Renal pelvis (tissue), 4 donors: ENCODE results near the gene FLNB. TPM values are rescaled to one million over a fixed set of nuclear protein-coding genes. Genes with fewer than 3 reads are reported as not detected.

Experiments used
- DNase-seq: peaks from one replicate; pipeline ENCODE4 v3.0.0-alpha.2; 2013
- polyA plus RNA-seq, 3 donors: library from polyadenylated mRNA; unstranded; fragments of 120-200 nt; gene quantifications; one replicate each; pipeline ENCODE4 v1.2.1, GENCODE V29; 2013; ENCODE audit not compliant: insufficient read length in 3 of 3

Gene FLNB
- polyA plus RNA-seq, 3 donors = 174 to 181 (median 181) TPM

DNA sequence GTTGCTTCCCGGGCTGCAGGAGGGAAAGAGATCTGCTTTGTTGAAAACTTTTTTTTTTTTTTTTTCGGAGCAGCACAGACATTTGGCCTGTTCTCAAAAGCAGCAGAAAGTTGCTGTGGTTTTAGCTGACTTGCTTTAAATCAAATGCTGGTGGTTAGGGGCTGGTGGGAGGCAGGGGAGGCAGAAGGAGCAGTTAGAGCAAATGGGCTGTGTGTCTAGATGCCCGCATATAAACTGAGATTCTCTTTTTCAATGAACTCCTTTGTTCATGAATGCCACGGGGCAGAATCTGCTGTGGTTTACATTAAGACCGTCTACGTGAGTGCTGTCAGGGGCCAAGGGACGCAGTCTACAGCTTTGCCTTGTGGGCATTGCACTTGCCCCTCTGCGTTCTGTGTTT lies 95.9 kb downstream of the FLNB start:
- DNase-seq = no peak

DNA sequence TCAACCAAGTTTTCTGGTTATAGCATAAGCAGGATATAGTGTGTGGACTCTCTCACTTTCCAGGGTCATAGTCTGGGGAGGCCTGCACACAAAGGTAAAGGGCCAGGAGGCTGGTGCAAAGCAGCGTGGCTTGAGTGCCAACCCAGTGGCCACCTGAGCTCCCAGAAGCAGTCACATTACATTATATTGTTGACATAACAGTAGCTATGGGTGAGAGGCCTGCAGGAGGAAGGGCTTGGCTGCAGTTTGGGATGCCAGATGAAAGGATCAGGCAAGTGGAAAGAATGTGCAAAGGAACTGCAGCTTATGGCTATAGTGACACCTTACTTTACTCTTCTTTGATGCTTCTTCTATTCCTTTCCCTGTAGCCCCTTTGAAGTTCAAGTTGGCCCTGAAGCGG lies 96.5 kb downstream of the FLNB start:
- no peak for DNase-seq

DNA sequence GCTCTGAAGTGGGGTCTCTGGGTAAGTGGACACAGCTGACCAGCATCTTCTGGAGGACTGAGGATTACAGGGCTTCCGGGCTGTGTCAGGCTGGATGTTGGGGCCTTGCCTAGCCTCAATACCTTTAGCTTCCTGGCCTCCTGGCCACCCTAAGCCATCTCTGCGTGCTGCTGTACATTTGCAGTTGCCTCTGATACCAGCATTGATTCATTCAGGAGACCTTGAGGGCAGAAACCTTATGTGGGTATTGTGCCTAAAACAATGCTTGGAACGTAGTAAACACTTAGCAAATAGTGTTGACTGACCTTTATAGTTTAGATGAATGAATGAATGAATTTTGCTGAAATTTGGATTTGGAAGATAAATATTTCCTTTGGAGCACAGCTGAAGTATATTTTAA lies 97.0 kb downstream of the FLNB start:
- no peak for DNase-seq

DNA sequence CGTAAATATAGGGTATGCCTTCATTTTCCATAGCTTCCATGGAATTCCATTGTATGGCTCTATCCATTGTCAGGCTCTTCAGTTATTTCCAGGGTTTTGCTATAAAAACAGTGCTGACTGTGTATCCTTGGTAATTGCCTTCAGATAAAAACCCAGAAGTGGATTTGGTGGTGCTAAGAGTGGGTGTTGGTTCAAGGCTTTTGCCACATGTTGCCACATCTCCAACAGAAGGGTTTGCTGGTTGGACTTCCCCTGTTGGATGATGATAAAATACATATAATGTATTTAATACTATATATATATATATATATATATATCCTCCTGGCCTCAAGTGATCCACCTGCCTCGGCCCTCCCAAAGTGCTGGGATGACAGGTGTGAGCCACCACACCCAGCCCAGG lies 97.8 kb downstream of the FLNB start:
- no peak for DNase-seq

DNA sequence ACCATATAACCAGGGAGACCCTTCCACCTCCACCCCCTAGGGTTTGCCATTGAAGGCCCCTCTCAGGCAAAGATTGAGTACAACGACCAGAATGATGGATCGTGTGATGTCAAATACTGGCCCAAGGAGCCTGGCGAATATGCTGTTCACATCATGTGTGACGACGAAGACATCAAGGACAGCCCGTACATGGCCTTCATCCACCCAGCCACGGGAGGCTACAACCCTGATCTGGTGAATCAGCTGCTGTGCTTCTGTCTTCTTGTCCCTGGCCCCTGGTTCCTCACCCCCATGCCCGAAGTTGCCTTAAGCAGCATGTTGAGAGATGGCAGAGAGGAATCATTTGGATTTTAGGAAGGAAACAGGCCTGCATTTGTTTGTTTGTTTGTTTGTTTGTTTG lies 98.4 kb downstream of the FLNB start:
- DNase-seq = no peak

DNA sequence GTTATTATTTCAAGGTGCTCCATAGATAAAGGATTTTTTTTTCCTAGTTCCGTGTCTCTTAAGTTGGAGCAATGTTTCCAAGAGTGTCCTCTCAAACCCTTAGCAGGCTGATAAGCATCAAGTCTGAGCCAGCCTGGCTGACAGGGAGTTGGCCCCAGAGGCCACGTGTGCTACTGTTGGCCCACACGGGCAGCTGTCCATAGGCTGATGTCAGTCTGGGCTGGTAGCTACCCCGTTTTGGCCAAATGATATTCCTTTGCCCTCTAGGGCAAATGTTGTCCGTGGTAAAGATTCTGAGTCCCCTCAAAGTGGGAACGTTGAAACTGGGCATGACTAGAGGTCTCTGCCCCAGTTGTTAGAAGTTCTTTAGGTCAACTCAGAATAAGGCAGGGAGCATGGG lies 99.4 kb downstream of the FLNB start:
- no peak for DNase-seq

DNA sequence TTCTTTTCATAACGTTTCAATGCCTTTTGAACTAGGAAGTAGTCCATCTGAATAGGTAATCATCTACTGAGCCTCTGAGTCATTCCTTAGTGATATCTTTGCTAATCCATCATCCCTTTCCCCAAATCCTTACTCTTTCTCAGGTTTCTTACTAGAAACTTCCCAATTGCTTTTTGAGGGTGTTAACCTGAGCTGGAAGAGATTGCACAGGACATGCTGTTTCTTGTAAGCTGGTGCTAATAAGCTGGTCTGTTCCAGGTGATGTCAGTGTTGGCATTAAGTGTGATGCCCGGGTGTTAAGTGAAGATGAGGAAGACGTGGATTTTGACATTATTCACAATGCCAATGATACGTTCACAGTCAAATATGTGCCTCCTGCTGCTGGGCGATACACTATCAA lies 101.5 kb downstream of the FLNB start:
- no peak for DNase-seq

DNA sequence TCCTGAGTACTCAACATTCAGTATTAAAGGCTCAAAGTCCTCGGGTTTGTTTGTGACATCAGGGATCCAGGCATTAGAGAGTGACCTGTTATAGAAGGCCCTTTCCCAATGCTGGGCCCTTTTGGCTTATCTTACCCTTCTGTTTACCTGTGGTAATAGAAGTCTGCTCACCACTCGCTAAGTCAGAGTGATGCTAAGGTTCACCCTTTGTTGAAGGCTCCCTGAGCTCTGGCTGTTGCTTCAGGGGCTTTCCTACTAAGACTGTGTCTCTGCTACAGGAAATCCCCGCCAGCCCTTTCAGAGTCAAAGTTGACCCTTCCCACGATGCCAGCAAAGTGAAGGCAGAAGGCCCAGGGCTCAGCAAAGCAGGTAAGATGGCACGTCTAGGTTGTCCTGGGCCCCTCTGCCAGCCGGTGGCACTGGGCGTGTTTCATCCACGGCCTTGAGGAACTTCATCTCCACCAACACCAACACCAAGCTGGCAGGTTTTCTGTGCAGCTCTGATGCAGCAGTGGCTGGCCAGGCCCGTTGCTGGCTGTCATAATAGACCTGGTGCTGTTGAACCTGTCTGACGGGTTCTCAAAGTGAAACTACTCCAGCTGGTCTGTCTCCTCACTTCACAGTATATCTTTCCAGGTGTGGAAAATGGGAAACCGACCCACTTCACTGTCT lies 103.4 kb downstream of the FLNB start:
- no peak for DNase-seq

DNA sequence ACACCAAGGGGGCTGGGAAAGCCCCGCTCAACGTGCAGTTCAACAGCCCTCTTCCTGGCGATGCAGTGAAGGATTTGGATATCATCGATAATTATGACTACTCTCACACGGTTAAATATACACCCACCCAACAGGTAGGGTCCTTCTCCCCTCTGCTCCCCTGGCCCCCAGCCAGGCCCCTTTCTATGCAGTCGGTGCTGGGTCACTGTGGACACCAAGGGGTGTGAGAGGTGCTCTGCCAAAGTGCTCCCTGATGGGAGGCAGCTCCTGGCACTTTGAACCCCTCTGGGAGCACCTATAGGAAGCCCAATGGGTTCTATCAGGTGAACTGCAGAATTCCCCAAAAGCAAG lies 103.9 kb downstream of the FLNB start:
- DNase-seq = no peak

DNA sequence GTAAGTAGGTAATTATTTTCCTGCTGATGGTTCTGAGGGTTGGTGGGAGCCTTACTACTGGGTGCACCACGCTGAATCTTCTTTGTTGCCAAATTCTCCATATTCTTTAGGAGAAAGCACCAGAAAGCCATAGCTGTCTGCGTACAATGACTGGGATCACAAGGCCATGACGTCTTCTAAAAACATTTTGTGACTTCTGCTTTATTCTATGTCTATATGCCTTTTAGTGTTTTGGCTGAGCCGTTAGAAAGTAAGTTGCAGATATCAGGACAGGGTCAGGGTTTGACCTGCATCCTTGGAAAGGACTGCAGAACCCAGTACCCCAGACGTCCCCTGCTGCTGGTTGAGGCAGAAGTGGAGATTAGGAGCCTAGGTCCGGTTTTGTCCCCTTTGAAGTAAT lies 107.0 kb downstream of the FLNB start:
- no peak for DNase-seq

DNA sequence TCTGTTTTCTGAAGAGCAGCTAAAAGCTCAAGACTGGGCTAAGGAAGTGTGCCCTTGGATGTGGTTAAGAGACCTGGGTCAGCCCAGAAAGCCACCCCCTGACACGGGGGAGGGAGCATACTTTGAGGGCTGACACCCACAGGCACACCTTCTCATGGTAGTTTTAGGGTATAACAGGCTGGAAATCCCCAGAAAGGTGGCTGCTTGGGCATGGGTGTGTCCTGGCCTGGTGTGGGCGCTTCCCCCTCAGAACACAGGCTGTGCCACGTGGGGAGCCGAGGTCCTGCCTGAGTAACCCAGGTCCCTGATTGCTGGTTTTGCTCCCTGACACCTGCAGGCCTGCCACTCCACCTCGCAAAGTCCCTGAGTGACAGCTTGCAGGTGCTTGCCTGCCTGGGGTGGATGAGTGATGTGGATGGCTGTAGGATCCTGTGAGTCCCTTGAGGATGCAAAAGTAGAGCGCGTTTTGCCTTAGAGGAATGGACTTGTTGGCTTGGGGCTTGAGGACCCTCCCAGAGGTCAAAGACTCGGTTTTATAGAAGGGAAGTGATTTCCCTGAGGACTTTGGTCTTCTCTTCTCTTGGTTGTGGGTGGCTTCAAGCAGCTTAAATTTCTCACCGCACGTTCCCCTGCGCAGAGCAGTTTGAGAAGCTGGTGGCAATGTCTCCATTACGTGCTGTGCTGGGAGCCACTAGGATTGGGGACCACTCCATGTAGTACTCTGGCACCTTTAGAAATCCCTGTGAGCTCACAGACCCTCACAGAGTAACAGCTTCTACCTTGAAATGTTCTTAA lies 108.1 kb downstream of the FLNB start:
- DNase-seq = no peak

DNA sequence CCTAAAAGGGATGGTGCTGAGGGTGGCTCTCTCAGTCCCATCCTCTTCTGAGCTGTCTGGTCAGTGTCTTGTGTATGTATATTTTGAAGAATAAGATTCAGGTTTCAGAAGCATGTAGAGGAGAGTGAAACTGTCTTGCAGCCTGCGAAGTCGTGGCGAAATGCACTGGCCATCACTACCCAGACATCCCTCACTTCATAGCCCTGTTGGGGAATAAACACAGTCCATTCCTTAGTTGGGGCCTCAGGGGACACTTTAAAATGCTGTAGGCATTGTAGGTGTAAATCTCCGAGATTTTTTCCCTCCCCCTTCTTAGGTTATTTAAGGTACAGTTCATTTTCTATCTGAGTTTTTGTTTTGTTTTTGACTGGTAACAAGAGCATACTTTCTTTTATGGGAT lies 108.8 kb downstream of the FLNB start:
- DNase-seq = no peak

DNA sequence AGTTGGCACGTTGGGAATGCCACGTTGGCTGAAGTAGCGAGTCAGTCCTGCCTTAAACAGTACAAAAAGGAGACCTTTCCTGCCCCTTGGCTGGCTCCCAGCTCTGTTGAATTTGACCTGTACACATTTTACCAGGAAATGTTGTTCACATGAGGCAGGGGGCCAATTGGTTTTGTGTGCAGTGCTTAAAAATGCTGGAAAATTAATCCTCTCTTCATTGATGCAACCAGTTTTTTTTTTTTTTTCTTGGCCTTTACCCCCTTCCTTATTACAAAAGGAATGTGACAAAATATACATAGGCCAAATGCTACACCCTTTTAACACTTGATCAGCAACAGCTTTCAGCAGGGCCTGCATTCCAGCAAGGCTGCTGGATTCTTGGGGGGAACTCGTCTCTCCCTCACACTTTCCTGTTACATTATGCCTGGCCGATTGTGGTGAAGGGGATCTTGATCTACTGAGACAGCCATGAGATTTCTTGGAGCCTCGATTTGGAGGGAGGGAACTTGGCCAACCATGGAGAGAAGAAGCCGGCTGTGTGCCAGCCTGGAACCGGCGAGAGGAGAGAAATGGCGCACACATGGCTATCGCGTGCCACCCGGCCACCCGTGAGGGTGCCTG lies 109.4 kb downstream of the FLNB start:
- DNase-seq = peak; percentile 63

DNA sequence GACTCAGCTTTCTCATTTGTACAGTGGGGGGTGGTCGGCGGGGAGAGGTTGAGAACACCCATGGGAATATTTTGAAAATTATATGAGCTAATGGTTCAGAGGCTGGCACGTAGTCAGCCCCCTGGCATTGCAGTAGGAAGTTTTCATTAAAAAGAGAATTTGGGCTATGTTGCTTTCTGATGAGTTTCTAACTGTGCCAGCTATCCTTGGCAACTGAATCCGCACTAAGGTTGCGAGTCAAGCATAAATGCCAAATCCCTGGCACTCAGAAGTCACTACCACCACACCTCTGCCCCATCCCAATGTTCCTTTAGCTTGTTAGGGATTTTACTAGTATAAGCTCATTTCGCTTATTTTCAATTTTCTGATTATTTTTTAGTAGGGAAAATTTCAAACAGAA lies 111.0 kb downstream of the FLNB start:
- DNase-seq = no peak

DNA sequence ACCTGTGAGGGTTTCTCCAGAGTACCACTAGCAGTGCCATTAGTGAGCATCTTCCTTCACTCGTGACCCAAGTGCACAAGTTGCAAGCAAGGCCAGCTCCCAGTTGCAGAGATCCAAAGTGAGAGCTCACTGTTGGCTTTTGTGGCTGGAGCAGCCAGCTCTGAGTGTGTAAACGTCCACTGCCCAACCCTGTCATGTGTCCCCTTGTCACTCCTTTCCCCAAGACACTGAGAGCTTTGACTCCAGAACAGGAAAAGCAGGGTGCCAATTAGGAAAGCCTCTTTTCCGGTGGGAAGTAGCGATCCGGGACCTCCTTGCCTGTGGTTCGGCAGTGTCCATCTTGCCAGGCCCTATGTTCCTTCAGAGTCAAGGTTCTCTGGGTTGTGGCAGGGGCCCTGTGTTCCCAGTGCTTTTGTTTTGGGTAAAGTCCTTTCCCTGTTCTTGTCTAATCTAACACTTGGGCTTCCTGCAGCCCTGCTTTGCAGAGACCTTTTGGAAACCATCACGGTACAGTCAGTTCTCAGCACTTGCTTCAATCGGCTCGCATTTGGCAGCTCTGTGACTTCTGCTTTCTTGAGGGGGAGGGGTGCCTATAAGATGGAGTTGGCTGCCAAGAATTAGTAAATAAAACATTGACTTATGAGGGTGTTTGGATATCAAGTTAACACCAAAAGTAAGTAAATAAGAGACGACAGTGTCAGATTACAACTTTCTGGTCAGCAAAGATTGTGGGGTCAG lies 112.0 kb downstream of the FLNB start:
- DNase-seq = peak; percentile 58

DNA sequence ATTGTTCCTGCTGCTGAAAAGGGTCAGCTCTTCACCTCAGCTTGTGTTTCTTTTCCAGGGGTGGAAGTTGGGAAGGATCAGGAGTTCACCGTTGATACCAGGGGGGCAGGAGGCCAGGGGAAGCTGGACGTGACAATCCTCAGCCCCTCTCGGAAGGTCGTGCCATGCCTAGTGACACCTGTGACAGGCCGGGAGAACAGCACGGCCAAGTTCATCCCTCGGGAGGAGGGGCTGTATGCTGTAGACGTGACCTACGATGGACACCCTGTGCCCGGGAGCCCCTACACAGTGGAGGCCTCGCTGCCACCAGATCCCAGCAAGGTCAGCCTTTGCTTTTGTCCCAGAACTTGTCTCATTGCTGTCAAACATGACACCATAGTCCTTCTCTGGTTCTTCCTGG lies 113.0 kb downstream of the FLNB start:
- no peak for DNase-seq

DNA sequence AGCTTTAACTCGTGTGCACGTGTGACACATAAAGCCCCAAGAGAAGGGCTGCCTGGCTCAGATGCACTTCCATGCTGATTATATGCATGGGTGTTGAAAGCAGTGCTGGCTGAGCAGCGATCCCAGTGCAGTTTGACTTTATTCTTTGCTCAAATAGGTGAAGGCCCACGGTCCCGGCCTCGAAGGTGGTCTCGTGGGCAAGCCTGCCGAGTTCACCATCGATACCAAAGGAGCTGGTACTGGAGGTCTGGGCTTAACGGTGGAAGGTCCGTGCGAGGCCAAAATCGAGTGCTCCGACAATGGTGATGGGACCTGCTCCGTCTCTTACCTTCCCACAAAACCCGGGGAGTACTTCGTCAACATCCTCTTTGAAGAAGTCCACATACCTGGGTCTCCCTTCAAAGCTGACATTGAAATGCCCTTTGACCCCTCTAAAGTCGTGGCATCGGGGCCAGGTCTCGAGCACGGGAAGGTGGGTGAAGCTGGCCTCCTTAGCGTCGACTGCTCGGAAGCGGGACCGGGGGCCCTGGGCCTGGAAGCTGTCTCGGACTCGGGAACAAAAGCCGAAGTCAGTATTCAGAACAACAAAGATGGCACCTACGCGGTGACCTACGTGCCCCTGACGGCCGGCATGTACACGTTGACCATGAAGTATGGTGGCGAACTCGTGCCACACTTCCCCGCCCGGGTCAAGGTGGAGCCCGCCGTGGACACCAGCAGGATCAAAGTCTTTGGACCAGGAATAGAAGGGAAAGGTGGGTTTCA lies 114.9 kb downstream of the FLNB start:
- DNase-seq = no peak

DNA sequence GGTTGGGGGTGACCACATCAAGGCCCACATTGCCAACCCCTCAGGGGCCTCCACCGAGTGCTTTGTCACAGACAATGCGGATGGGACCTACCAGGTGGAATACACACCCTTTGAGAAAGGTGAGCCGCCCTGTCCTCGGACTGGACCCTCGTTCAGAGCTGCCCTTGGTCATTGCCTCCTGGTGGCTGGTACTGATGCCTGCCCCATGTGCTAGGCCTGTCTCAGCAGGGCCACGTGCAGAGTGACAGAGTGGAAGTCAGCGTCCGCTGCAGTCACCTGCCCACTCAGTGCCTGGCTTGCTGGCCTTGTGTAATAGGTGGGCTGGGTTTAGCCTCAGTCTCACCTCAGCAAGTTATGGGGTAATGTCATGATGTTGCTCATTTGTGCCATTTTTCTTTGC lies 116.2 kb downstream of the FLNB start:
- no peak for DNase-seq

DNA sequence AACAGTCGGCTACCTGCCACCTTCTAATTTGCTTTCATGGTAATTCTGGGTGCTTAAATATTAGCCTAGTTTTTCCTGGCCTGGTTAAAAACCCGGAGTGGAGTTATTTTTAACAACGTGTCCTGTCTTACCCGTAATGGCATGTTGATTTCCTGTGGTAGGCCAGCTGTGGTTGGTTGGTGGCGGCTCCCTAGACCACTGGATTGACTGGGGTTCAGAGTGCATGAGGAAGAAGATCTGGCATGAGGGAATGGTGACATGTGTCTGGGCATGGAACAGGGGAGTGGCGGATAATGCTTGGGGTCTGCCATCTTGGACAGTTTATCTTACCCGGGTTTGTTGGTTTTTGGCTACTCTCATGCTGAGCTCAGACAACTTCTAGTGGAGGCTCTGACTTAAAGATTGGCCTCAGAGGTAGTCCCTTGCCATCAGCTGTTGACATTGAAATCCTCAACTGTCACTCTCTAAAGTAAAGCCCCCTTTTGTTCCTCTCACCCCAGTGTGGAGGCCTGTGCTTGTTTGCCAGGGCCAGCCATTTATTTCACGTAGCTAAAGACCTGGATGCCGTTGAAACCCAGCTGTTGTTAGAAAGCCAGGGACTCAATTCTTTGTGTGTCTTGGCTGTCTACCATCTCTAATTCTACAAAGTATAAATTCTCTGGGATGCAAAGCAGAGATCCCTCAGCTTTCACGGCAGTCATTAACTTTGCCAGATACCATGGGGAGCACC lies 121.0 kb downstream of the FLNB start:
- DNase-seq = no peak

DNA sequence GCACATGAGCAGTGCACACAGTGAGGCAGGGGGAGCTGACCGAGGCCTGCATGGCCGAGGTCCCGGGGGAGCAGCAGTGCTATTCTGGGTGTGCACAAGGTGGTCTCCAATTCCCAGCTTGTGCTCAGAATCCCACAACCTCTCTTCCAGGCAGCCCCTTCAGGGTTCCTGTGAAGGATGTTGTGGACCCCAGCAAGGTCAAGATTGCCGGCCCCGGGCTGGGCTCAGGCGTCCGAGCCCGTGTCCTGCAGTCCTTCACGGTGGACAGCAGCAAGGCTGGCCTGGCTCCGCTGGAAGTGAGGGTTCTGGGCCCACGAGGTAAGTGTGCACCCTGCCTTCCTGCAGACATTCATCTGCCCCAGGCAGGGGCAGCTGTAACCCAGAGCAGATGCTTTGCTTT lies 122.4 kb downstream of the FLNB start:
- DNase-seq = no peak

DNA sequence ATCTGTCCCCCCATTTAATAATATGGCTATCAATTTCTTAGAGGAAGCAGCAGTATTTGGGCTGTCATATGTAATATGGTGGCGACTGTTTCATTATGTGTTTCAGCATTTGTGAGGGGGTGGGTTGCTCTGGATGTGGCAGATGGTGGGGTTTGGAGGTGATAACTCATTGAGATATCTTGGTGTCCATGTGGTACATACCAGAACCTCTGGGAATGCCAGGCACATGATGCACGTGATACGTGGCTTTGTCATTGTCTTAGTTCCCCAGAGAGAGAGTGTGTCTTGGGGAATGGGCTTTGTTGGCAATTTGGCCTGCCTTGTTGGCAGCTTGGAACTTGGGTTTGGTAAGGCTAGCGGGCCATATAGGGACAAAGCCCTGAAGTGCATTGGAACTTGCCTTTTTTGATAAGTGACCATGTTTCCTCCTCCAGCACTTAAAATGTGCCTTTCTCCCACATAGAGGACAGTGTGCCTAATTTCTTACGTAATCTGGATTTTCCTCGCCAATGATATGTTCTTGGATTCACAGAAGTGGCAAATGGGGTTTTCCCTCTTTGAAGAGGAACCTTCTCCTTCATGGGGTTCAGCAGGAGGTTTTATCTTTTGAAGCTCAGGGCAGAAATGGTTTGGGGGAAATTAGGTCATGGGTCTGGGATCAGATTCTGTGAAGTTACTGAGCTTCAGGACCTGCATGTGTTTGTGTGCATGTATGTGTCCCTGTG lies 123.0 kb downstream of the FLNB start:
- no peak for DNase-seq
